ENCODE results near the gene CSTB.
A peak's percentile ranks its signal among the peaks of the same experiment; 100 is the strongest.

Gene CSTB

DNA sequence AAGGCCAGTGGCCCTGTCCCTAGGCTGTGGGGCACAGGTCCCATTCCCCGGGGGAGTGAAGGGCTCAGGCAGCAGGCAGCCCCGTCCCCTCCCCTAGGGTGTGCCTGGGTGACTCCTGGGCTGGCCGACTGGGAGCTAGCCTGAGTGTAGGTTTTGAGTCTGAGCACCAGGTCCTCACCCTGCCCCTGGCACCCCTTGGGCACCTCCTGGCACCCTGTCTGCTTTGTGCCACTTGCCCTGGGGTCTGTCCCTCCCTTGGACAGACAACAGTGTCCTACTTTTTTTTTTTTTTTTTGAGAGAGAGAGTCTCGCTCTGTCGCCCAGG lies 37.5 kb upstream of the CSTB start:
- Mint-ChIP-seq H3K4me3 (no peak overlapping the region), H3K27ac (no peak overlapping the region)

GRCh38 chr21:43812957-43813655 lies 37.0 kb upstream of the CSTB start:
- ATAC-seq: no peak
- Mint-ChIP-seq H3K4me3 (no peak overlapping the region), H3K9me3 (no peaks in the 10 kb centered on the region), H3K36me3 (peaks cover 15% of the 10 kb centered on the region), H3K27me3 (peaks cover 61% of the 10 kb centered on the region), H3K4me1 (peaks cover 38% of the 10 kb centered on the region), H3K27ac (no peak overlapping the region)

More for the DNA sequence above, 37.5 kb upstream of the CSTB start:
- Mint-ChIP-seq H3K27me3 (peaks cover 66% of the 10 kb centered on the region), H3K4me1 (peaks cover 40% of the 10 kb centered on the region), H3K9me3 (peaks cover 1% of the 10 kb centered on the region), H3K36me3 (peaks cover 17% of the 10 kb centered on the region)
- ATAC-seq: no peak

- peaks cover 38% of the 10 kb centered on the region for H3K4me1 Mint-ChIP-seq
- H3K9me3 Mint-ChIP-seq: no peaks in the 10 kb centered on the region
- H3K27ac Mint-ChIP-seq: no peak overlapping the region
- ATAC-seq: no peak
- H3K4me3 Mint-ChIP-seq: no peak overlapping the region
- peaks cover 55% of the 10 kb centered on the region for H3K27me3 Mint-ChIP-seq
- H3K36me3 Mint-ChIP-seq: peaks cover 15% of the 10 kb centered on the region
These were observed 36.2 kb upstream of the CSTB start for GRCh38 chr21:43812139-43812821.

- peaks cover 46% of the 10 kb centered on the region for H3K4me1 Mint-ChIP-seq
- H3K36me3 Mint-ChIP-seq: peaks cover 15% of the 10 kb centered on the region
- no peak for ATAC-seq
- peak overlapping the region; percentile 38 for H3K27ac Mint-ChIP-seq
- H3K27me3 Mint-ChIP-seq: peaks cover 55% of the 10 kb centered on the region
- no peak overlapping the region for H3K4me3 Mint-ChIP-seq
- no peaks in the 10 kb centered on the region for H3K9me3 Mint-ChIP-seq
These were observed 35.4 kb upstream of the CSTB start for GRCh38 chr21:43811262-43812105.

- peak; percentile 88 for ATAC-seq
- Mint-ChIP-seq H3K9me3 (no peaks in the 10 kb centered on the region), H3K36me3 (peaks cover 22% of the 10 kb centered on the region), H3K27ac (peak overlapping the region; percentile 38), H3K4me1 (peaks cover 54% of the 10 kb centered on the region), H3K27me3 (peaks cover 47% of the 10 kb centered on the region), H3K4me3 (no peak overlapping the region)
These were observed 34.6 kb upstream of the CSTB start for GRCh38 chr21:43810505-43811261.

GRCh38 chr21:43809853-43810504 lies 33.9 kb upstream of the CSTB start:
- H3K4me1 Mint-ChIP-seq: peaks cover 59% of the 10 kb centered on the region

DNA sequence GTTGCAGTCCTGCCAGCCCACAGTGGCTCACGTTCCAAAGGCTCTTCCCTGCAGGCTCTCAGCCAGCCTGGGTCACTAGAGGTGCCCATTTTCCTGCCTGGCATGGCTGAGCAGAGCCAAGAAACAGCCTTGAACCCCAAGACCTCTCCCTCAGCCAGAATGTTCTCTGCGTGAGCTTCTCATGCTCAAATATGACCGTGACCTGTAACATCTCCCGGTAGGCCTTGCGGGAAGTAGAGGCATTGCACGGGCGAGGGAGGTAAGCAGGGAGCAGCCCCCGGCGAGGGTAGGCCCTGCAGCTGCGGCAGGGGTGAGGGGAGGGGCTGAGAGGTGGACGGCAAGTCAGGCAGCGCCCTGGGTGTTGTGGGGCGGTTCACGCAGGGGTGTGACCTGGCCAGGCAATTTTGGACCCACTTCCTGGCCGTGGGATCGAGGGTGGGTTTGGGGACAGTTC lies 33.3 kb upstream of the CSTB start:
- Mint-ChIP-seq H3K4me3 (no peak overlapping the region), H3K4me1 (peaks cover 56% of the 10 kb centered on the region), H3K9me3 (no peaks in the 10 kb centered on the region), H3K36me3 (peaks cover 23% of the 10 kb centered on the region), H3K27me3 (peaks cover 36% of the 10 kb centered on the region), H3K27ac (no peak overlapping the region)
- no peak for ATAC-seq

More at GRCh38 chr21:43809853-43810504, 33.9 kb upstream of the CSTB start:
- no peak overlapping the region for H3K4me3 Mint-ChIP-seq
- no peak for ATAC-seq
- peaks cover 42% of the 10 kb centered on the region for H3K27me3 Mint-ChIP-seq
- peaks cover 23% of the 10 kb centered on the region for H3K36me3 Mint-ChIP-seq
- H3K9me3 Mint-ChIP-seq: no peaks in the 10 kb centered on the region
- H3K27ac Mint-ChIP-seq: no peak overlapping the region

DNA sequence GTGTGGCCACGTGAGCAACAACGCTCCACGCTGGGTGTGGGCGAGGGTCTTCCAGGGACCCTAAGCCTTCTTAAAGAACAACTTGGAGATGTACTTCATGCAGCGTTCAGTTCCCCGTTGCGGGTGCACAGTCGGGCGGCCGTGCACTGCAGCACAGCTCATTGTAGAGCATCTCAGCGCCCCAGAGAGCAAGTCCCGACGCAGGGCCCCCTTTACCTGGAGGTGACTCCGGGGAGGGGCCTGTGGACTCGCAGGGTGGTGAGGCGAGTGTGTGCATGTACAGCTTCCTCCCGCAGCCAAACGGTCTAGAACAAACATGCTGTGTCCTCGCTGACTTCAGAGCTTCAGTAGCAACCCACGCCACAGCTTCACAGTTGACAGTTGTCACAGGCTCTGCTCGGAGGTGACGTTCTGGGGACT lies 32.7 kb upstream of the CSTB start:
- no peak for ATAC-seq
- peaks cover 27% of the 10 kb centered on the region for H3K36me3 Mint-ChIP-seq
- H3K4me3 Mint-ChIP-seq: no peak overlapping the region
- no peak overlapping the region for H3K27ac Mint-ChIP-seq
- H3K9me3 Mint-ChIP-seq: no peaks in the 10 kb centered on the region
- H3K27me3 Mint-ChIP-seq: peaks cover 32% of the 10 kb centered on the region
- peaks cover 59% of the 10 kb centered on the region for H3K4me1 Mint-ChIP-seq

DNA sequence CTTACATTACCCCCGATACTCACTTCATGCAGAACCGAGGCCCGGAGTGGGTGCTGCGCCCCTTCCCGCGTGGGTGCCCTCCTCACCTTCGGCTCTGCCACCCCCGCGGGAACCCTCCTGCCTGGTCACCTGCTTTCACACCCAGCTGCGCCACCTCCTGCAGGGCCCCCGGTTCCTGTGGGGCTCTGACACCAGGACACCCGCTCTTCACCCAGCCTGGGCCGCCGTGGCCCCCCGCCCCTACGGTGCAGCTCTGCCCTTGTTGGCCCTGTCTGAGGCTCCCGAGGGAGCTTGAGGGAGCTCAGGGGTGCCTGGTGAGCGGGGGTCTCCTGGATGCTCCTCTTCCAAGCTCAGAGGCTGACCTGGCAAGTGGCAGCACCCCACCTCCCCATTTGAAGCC lies 32.3 kb upstream of the CSTB start:
- Mint-ChIP-seq H3K27me3 (peaks cover 32% of the 10 kb centered on the region), H3K27ac (no peak overlapping the region), H3K4me3 (no peak overlapping the region), H3K9me3 (no peaks in the 10 kb centered on the region), H3K4me1 (peaks cover 64% of the 10 kb centered on the region), H3K36me3 (peaks cover 31% of the 10 kb centered on the region)
- no peak for ATAC-seq

DNA sequence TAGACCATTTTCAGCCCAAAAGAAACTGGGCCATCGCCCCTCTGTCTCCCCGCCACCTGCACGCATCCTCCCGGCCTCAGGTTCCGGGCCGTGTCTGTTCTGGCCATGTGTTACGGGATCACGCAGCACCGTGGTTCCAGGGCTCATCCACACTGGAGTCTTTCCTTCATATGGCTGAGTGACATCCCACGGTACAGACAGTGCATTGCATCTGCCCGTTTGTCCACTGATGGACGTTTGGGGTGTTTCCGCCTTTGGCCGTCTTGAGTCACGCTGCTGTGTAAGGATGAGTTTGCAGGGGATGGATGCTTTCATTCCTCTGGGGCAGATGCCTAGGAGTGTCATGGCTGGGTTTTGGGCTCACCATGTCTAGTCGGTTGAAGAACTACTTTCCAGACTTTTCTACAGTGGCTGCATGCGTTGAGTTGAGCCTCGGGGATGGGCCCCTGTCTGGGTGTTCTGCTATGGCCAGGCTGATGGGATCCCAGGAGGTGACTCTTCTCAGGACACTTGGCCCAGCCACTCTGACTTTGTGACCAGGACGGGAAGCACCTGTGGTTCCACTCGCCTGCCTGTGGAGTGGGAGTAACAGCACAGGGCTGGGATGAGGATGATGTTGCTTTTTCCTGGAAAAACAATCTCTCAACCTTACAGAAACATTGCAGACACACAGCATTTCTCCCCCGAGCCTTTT lies 30.1 kb upstream of the CSTB start:
- Mint-ChIP-seq H3K27me3 (peaks cover 20% of the 10 kb centered on the region), H3K9me3 (no peaks in the 10 kb centered on the region), H3K36me3 (peaks cover 53% of the 10 kb centered on the region), H3K4me3 (peak overlapping the region; percentile 48), H3K27ac (peak overlapping the region; percentile 89), H3K4me1 (peaks cover 58% of the 10 kb centered on the region)
- no peak for ATAC-seq

DNA sequence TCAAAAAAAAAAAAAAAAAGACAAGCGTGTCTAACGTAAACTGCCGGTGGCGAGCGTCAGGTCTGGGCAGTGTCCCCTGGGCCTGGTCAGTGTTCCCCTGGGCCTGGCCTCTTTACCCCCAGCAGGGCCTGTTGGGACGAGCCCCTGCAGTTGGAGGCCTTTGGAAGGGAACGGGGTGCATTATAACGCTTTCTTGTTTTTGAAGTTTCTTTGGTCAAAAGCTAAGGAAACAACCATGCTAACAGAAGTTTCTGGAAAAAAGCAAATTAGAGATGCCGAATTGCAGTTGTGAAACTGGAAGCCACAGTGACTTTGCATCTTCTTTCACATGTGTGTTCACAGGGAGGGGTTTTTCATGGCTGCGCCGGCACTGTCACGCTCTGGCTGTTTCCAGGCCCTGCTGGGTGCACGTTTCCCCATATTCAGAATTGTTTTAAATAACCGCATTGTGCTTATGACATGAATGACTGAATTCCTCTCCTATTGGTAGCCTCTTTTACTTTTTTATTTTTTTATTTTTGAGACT lies 29.2 kb upstream of the CSTB start:
- peaks cover 12% of the 10 kb centered on the region for H3K27me3 Mint-ChIP-seq
- peak overlapping the region; percentile 89 for H3K27ac Mint-ChIP-seq
- peak; percentile 97 for ATAC-seq
- H3K4me1 Mint-ChIP-seq: peaks cover 49% of the 10 kb centered on the region
- peaks cover 55% of the 10 kb centered on the region for H3K36me3 Mint-ChIP-seq
- H3K4me3 Mint-ChIP-seq: peak overlapping the region; percentile 48
- H3K9me3 Mint-ChIP-seq: no peaks in the 10 kb centered on the region

GRCh38 chr21:43803558-43804300 lies 27.6 kb upstream of the CSTB start:
- no peak for ATAC-seq
- Mint-ChIP-seq H3K4me3 (no peak overlapping the region), H3K9me3 (no peaks in the 10 kb centered on the region), H3K4me1 (peaks cover 39% of the 10 kb centered on the region), H3K36me3 (peaks cover 63% of the 10 kb centered on the region), H3K27me3 (no peaks in the 10 kb centered on the region), H3K27ac (peak overlapping the region; percentile 89)

DNA sequence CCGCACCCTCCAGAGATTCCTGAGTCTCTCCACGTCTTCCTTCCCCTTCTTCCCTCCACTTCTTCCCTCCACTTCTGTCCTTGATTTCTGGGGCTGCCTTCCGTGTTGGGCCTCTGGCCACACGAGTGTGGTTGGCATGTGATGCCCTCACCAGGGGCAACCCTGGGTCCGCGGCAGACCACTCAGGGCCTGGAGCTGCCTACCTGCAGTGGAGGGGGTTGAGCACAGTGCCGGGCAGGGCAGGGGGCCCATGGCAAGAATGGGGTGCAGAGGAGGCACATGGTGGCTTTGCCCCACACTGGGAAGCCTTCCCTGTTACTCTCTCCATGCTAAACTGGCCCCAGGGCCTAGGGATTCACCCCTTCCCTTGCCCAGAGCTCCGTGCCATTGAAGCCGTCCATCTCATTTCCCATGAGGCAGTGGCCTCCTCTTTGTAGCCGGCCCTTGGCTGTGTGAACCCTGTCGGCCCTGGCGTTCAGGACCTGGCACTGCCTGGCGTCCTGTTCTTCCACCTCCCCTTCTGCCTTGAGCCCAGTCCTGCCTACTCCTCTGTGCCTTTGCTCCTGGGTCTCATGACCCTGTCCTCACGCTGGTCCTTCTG lies 26.7 kb upstream of the CSTB start:
- peaks cover 39% of the 10 kb centered on the region for H3K4me1 Mint-ChIP-seq
- no peak overlapping the region for H3K4me3 Mint-ChIP-seq
- H3K9me3 Mint-ChIP-seq: no peaks in the 10 kb centered on the region
- no peaks in the 10 kb centered on the region for H3K27me3 Mint-ChIP-seq
- H3K27ac Mint-ChIP-seq: peak overlapping the region; percentile 89
- peaks cover 72% of the 10 kb centered on the region for H3K36me3 Mint-ChIP-seq
- ATAC-seq: no peak
